Anterior cingulate cortex (tissue), 58 donors: Measurements from ENCODE around the gene FAP.

Source experiments
- DNase-seq, 58 donors: peaks; one replicate each; lab custom pipeline; 2025; lab: John Stamatoyannopoulos, UW

FAP gene

GRCh38 chr2:162197069-162197825, 46.0 kb downstream of the FAP start:
- no peak for DNase-seq

GRCh38 chr2:162196638-162197037, 46.6 kb downstream of the FAP start:
- DNase-seq = peak in 4 of 58 donors; percentile 16 to 62 (median 24)

GRCh38 chr2:162188451-162188850, 54.8 kb downstream of the FAP start:
- peak in 1 of 58 donors; percentile 28 for DNase-seq

GRCh38 chr2:162185541-162186232, 57.6 kb downstream of the FAP start:
- DNase-seq = no peak

GRCh38 chr2:162184821-162185450, 58.3 kb downstream of the FAP start:
- DNase-seq = no peak

- DNase-seq = peak in 18 of 58 donors; percentile 2 to 44 (median 24)
Measured at GRCh38 chr2:162184359-162184758, 58.9 kb downstream of the FAP start.

GRCh38 chr2:162182395-162182794, 60.9 kb downstream of the FAP start:
- no peak for DNase-seq

- DNase-seq = no peak
Measured at GRCh38 chr2:162177301-162177700, 65.9 kb downstream of the FAP start.

- no peak for DNase-seq
Measured at GRCh38 chr2:162175714-162176113, 67.5 kb downstream of the FAP start.

- DNase-seq = no peak
Measured at GRCh38 chr2:162174746-162175145, 68.5 kb downstream of the FAP start.

- no peak for DNase-seq
Measured at GRCh38 chr2:162172802-162173370, 70.4 kb downstream of the FAP start.

- no peak for DNase-seq
Measured at GRCh38 chr2:162166745-162167144, 76.5 kb downstream of the FAP start.

- no peak for DNase-seq
Measured at GRCh38 chr2:162166174-162166573, 77.1 kb downstream of the FAP start.

GRCh38 chr2:162164802-162165201, 78.4 kb downstream of the FAP start:
- DNase-seq = no peak

GRCh38 chr2:162159446-162159845, 83.8 kb downstream of the FAP start:
- peak in 1 of 58 donors; percentile 4 for DNase-seq

GRCh38 chr2:162156149-162156548, 87.1 kb downstream of the FAP start:
- no peak for DNase-seq

- no peak for DNase-seq
Measured at GRCh38 chr2:162155093-162155492, 88.2 kb downstream of the FAP start.

- DNase-seq = peak in 1 of 58 donors; percentile 6
Measured at GRCh38 chr2:162153608-162154224, 89.5 kb downstream of the FAP start.

- DNase-seq = no peak
Measured at GRCh38 chr2:162152147-162152546, 91.1 kb downstream of the FAP start, which contains the start of gene GCG. TSS of gene GCG (minus strand) at chr2:162152247. CDS start at chr2:162149178, 3,069 bp downstream.

GRCh38 chr2:162149940-162150339, 93.3 kb downstream of the FAP start:
- DNase-seq = no peak

- DNase-seq = no peak
Measured at GRCh38 chr2:162149466-162149865, 93.8 kb downstream of the FAP start.
